ENCODE results near the gene APH1B. TPM values are rescaled to one million over a fixed set of nuclear protein-coding genes. Genes with fewer than 3 reads are reported as not detected.
A peak's percentile ranks its signal among the peaks of the same experiment; 100 is the strongest.

The APH1B gene
- total and polyA plus RNA-seq, 9 of the 15 experiments (the other 6 are each of a cell fraction or from before 2014, with no cell fraction given), result 5.1 to 9.7 (median 7.0) TPM

DNA sequence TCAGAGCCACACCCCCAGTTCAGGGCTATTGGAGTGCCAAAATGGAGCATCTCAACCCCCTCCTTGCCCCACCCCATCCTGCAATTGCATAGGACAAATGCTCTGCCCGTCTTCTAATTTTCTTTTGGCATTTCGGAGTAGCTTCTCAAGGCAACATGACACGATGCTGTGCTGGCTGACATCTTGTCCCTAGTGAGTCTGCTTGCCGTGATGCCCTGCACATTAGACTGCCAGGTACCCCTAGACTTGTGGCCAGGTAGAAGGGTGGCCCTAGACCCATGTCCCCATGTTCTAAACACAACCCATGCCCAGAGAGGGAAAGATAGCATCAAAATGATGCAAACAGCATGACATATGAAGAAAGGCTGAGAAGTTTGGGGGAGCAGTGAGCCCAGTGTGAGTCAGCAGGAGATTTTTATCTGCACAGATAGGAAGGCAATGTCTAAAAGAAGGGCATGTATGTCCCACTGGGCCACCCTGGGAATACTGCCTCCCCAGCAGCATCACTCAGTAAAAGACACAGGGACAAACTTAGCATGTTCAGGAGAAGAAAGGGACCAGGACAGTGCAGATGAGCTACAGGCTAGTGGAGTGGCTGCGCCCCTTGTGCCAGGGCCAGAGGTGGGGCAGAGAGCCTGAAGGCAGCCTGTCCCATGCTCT, 67.5 kb downstream of the APH1B start (continued):
- TF ChIP-seq ZNF695 (CRISPR knock-in tag; IDR thresholded peaks at IDR 0.05) (no peak), NR2F6 (CRISPR knock-in tag; IDR thresholded peaks at IDR 0.05) (no peak), ZNF57 (CRISPR knock-in tag; IDR thresholded peaks at IDR 0.05) (no peak), NCOA1 (IDR thresholded peaks at IDR 0.05; ENCODE audit: low read depth) (peak; percentile 37; the same call in 1 of the 2 replicates), ZNF316 (IDR thresholded peaks at IDR 0.05) (peak; percentile 72; the same call in 1 of the 2 replicates), ZC3H11A (IDR thresholded peaks at IDR 0.05; ENCODE audit: low read depth, low read length) (no peak), ZNF717 (CRISPR knock-in tag; IDR thresholded peaks at IDR 0.05) (no peak), ZNF165 (CRISPR knock-in tag; IDR thresholded peaks at IDR 0.05; ENCODE audit: borderline replicate concordance) (peak; percentile 81; the same call in 1 of the 2 replicates), BCOR (IDR thresholded peaks at IDR 0.05) (no peak), ZNF408 (CRISPR knock-in tag; IDR thresholded peaks at IDR 0.05; ENCODE audit: low read depth) (no peak), POLR2AphosphoS5 (IDR thresholded peaks at IDR 0.05; ENCODE audit: control insufficient read depth, insufficient read depth, low read depth, low read length) (no peak), HNRNPUL1 (IDR thresholded peaks at IDR 0.05; ENCODE audit: low read length) (no peak), CHCHD3 (CRISPR knock-in tag; IDR thresholded peaks at IDR 0.05) (no peak), ARID2 (IDR thresholded peaks at IDR 0.05) (no peak), RBM34 (IDR thresholded peaks at IDR 0.05; ENCODE audit: borderline replicate concordance, insufficient read depth, low read length) (no peak), ZNF384 (IDR thresholded peaks at IDR 0.05; ENCODE audit: low read depth, low read length) (no peak), ZNF174 (CRISPR knock-in tag; IDR thresholded peaks at IDR 0.05) (no peak), MAFF (IDR thresholded peaks at IDR 0.05; ENCODE audit: low read length) (peak; percentile 53; the same call in 1 of the 2 replicates), FOXP1 (CRISPR knock-in tag; IDR thresholded peaks at IDR 0.05) (0 out of 2 replicates have a peak, but pooled peaks have one; percentile 18), RAD51 (IDR thresholded peaks at IDR 0.05; ENCODE audit: borderline replicate concordance, low read depth) (no peak), ADNP (tag; IDR thresholded peaks at IDR 0.05) (no peak; the same call in 1 of the 2 replicates), PHB2 (IDR thresholded peaks at IDR 0.05; ENCODE audit: low read depth) (no peak), SMAD4 (CRISPR knock-in tag; conservative IDR thresholded peaks at IDR 0.05) (peak; percentile 83), ELF1 (tag; IDR thresholded peaks at IDR 0.05) (no peak), NFATC3 (IDR thresholded peaks at IDR 0.05) (no peak)
- TF ChIP-seq, protein P1, sequence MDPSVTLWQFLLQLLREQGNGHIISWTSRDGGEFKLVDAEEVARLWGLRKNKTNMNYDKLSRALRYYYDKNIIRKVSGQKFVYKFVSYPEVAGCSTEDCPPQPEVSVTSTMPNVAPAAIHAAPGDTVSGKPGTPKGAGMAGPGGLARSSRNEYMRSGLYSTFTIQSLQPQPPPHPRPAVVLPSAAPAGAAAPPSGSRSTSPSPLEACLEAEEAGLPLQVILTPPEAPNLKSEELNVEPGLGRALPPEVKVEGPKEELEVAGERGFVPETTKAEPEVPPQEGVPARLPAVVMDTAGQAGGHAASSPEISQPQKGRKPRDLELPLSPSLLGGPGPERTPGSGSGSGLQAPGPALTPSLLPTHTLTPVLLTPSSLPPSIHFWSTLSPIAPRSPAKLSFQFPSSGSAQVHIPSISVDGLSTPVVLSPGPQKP (CRISPR knock-in tag; IDR thresholded peaks at IDR 0.05), result no peak
- TF ChIP-seq, protein P2, sequence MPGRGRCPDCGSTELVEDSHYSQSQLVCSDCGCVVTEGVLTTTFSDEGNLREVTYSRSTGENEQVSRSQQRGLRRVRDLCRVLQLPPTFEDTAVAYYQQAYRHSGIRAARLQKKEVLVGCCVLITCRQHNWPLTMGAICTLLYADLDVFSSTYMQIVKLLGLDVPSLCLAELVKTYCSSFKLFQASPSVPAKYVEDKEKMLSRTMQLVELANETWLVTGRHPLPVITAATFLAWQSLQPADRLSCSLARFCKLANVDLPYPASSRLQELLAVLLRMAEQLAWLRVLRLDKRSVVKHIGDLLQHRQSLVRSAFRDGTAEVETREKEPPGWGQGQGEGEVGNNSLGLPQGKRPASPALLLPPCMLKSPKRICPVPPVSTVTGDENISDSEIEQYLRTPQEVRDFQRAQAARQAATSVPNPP (IDR thresholded peaks at IDR 0.05; ENCODE audit: borderline replicate concordance, insufficient read depth, insufficient read length), result no peak
- TF ChIP-seq, protein P3, sequence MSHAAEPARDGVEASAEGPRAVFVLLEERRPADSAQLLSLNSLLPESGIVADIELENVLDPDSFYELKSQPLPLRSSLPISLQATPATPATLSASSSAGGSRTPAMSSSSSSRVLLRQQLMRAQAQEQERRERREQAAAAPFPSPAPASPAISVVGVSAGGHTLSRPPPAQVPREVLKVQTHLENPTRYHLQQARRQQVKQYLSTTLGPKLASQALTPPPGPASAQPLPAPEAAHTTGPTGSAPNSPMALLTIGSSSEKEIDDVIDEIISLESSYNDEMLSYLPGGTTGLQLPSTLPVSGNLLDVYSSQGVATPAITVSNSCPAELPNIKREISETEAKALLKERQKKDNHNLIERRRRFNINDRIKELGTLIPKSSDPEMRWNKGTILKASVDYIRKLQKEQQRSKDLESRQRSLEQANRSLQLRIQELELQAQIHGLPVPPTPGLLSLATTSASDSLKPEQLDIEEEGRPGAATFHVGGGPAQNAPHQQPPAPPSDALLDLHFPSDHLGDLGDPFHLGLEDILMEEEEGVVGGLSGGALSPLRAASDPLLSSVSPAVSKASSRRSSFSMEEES (CRISPR knock-in tag; IDR thresholded peaks at IDR 0.05), result no peak
- TF ChIP-seq, protein P4, sequence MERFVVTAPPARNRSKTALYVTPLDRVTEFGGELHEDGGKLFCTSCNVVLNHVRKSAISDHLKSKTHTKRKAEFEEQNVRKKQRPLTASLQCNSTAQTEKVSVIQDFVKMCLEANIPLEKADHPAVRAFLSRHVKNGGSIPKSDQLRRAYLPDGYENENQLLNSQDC (CRISPR knock-in tag; IDR thresholded peaks at IDR 0.05), result no peak
